GM21423 (cell line): ENCODE data around the gene JARID2.
"Not testable (repeated sequence)": the region's sequence is repeated elsewhere in the genome, so short reads cannot be mapped to it uniquely, and the experiment has no call there.

ENCODE experiments used
- ATAC-seq: cut with Tn5 transposase; IDR thresholded peaks from one replicate; pipeline ENCODE4 v1.9.1; 2021; ENCODE audit warnings: mild to moderate bottlenecking, moderate library complexity; ENCODE audit not compliant: unreplicated experiment

Gene JARID2

DNA sequence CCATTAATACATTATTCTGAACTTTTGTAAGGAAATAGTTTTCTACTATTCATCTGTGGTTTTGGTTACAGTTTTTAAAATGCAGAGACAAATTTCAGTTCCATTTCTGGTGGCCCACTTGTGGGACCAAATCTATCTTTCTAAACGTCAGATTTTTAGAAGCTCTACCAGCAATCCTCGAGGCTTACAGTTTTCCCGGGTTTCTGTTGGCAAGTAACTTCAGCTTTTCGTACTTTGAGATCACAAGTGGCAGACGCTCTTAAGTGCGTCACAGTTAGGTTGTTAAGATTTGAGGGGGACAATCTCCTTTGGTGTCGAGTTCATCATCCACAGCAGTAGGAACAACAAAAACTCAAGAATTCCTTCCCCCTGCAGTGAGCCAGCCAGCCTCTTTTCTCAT is 60.0 kb downstream of the JARID2 start:
- peak; percentile 17 for ATAC-seq

DNA sequence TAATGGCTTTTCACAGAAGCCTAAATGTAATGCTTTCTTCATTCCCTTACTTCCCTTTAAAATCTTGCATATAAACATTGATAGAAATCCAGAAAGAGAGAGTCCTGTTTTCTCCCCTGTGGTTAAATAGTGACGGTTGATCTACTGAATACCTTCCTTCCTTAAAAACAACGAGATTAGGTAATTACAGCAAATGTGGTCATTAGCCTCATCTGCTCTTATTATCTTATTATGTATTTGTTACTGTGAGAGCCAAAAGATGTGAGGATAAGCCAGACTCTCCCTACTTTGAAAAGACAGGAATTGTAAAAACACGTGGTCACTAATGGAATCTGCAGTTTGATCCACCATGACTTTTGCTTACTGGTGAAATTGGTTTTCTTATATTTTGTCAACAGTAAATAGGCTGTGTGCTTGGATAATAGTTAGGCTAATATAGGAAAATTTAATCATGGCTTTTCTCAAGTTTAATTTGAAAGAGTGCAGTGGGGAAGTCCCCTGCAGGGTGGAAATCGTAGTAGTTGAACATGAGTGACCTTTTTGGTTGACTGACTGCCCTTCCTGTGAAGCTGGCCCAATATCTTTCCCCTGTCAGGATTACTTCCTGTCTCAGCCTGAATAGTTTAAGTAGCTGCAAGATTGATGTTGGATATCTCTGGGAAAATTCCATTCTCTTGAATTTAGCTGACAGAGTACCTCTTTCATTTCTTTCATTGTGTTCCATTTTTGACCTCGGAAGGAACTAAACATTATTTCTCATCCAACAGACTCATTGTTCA is 62.8 kb downstream of the JARID2 start:
- ATAC-seq: no peak

DNA sequence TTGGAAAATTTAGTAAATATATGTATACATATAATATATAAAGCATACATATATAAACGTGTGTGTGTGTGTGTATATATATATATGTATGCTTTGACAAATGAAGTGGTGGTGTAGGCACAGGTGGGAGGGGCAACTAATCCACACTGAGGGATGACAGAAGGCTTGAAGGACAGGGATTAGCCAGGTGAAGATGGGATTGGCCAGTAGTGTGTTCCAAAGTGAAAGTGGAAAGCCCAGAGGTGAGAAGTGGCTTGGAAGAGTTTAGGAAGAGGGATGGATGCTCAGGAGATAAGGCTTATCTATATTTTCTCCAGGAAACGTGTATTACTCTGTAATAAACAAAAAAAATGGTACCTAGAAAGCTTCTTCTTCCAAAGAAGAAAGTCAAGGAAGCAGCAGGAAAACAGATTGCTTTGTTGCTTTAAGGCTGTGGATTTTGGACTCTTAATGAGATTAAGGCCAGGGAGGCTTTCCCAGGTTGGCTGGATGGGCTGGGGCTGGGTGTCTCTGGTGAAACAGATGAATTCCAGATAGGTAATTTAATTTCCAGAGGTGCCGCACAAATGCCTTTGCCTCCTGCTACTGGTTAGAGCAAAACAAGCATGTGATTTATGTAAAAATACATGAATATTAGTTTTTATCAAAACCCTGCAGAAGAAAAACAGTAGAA is 63.9 kb downstream of the JARID2 start:
- no peak for ATAC-seq

DNA sequence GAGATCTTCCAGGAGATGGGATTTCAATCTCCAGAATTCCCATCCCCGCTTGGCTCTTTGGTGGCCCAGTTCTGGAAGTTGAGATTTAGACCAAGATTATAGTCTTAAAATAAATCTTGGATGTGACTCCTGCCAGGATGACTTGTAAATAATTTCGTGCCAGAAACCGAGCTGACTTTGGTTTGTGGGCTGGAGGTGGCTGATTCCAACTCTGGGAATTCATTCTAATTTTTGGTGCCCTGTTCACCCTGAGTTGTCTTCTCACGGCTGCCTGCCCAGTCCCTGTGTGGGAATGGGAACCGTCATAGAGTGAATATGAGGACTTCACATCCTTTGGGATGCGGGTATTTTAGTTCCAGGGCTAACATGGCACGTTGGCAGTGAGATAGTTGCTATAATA is 64.8 kb downstream of the JARID2 start:
- no peak for ATAC-seq

- ATAC-seq: no peak
These were observed 66.6 kb downstream of the JARID2 start for GRCh38 chr6:15312500-15312899.

GRCh38 chr6:15313367-15313766 is 67.5 kb downstream of the JARID2 start:
- ATAC-seq: peak; percentile 31

GRCh38 chr6:15316754-15317153 is 70.9 kb downstream of the JARID2 start:
- ATAC-seq: no peak

DNA sequence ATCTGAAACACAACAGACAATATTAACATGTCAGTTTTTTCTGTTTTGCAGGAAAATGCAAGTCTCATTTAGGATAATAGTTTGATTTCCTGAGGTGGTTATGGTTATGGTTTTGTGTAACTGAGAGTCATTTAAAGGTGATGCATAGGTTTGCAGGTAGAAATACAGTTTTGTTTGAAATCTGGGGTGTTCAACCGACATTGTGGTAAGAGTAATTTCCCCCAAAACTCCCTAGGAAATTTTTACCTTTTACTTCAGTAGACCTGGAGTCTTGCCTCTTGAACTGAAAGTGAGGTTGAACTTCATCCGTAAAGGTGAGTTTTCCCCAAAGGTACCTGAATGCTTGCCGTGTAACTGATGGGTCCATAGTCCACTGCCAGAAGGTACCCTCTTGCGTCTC is 71.4 kb downstream of the JARID2 start:
- no peak for ATAC-seq

DNA sequence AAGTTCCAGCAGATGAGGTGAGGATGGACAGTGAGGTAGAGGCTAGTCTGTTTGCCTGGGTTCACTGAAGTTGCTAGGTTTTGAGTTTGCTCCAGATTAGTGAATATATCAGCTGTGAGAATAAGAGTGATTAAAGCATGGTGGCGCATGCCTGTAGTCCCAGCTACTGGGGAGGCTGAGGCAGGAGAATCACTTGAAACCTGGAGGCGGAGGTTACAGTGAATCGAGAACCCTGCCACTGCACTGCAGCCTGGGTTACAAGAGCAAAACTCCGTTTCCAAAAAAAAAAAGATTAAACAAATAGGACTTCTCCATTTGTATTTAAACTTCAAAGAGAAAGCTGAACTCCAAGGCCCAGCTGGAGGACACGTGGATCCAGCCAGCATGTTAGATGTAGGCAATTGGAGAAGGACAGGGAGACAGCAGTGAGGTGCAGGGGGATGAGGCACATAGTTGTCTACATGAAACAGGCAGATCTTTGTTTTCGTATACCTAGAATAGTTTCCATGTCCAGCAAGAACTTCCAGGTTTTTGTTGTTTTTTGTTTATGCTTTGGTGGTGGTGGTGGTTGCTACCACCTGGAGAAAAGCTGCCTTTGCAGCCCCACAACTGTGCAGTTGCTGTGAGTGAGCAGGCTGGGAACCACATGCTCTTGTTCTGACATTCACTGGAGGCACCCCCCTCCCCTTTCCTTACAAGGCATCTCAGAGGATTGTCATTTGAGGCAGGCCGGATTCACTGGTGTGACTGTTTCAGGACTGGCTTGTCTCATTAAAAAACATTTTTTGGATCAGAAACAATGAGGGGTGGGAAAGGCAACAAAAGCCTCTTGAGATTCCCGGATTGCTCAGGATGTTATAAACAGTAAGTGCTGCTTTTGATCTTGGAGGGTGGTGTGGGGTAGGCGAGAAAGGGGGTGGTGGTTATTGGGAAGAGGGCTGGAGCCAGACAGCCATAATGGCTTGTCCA is 72.3 kb downstream of the JARID2 start:
- no peak for ATAC-seq

GRCh38 chr6:15319677-15320076 is 73.8 kb downstream of the JARID2 start:
- ATAC-seq: no peak

- no peak for ATAC-seq
These were observed 74.8 kb downstream of the JARID2 start for GRCh38 chr6:15320693-15321092.

DNA sequence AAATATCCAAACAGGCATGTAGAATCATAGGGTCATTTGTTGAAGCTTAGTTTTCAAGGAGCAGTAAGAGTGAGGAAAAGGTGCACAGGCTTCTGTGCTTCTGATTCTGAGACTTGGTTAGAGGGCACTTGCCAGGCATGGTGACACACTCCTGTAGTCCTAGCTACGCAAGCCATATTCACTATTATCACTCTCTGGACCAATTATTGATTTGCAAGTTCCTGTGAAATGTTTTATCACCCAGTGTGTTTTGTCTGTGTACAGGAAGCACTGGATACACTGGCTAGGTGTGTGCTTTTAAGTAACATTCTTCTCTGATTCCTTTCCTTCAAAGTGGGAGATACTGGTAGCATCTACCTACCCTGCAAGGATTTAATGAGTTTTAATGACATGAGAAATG is 76.3 kb downstream of the JARID2 start:
- no peak for ATAC-seq

GRCh38 chr6:15322781-15323536 is 77.1 kb downstream of the JARID2 start:
- no peak for ATAC-seq

DNA sequence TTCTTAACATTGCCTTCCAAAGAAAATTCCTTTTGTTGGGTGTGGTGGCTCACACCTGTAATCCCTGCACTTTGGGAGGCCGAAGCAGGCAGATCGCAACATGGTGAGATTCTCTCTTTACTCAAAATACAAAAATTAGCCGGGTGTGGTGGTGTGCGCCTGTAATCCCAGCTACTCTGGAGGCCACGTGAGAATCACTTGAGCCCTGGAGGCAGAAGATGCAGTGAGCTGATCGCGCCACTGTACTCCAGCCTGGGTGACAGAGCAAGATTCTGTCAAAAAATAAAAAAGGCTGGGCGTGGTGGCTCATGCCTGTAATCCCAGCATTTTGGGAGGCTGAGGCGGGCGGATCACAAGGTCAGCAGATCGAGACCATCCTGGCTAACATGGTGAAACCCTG is 77.7 kb downstream of the JARID2 start:
- not testable (repeated sequence) for ATAC-seq

DNA sequence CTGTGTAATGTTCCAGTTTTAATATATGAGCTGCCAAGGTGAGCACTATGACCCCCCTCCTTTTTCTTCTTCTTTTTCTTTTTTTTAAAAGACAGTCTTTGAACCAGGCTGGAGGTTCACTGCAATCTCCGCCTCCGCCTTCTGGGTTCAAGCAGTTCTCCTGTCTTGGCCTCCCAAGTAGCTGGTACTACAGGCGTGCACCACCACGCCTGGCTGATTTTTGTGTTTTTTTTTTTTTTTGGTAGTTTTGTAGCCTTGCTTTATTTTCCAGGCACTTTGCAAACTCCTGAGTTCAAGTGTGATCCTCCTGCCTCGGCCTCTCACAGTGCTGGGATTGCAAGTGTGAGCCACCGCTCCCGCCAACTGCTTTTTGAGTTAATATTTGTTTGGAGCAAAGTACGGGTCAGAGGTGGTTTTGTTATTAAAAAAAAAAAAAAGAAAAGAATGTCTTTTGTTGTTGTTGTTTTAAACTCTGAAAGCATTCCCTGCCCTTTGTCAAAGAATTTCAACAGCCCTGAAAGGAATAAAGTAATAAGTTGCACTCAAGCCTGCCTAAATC is 78.6 kb downstream of the JARID2 start:
- no peak for ATAC-seq

DNA sequence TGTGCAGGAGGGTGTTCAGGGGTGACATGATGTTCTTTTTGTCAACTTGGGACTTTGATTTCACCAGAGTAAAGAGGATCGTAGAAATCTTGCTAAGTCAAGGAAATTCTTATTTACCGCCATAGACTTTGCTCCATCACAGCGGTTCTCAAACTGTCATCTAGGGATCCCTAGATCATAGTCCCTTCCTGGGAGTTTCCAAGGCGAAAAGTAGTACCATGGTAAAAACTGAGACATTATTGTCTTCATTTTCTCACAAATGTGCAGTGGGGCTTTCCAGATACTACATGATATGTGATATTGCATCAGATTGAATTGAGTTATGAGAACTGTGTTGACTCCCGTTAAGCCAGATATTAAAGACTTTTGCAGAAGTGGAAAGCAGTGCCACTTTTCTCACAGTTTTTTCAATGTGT is 79.7 kb downstream of the JARID2 start:
- ATAC-seq: no peak

GRCh38 chr6:15326067-15326614 is 80.3 kb downstream of the JARID2 start:
- no peak for ATAC-seq

- no peak for ATAC-seq
These were observed 81.4 kb downstream of the JARID2 start for GRCh38 chr6:15327271-15327670.

- no peak for ATAC-seq
These were observed 83.4 kb downstream of the JARID2 start for GRCh38 chr6:15329197-15329671.
